Esophagus squamous epithelium (tissue), 5 donors: ENCODE measurements around the gene ASAP2. TPM values are rescaled to one million over a fixed set of nuclear protein-coding genes. Genes with fewer than 3 reads are reported as not detected.

Experiments
- DNase-seq: peaks from one replicate; lab custom pipeline; 2025; lab: John Stamatoyannopoulos, UW
- H3K27ac ChIP-seq, 4 donors: fragments of 200-600 bp; sonication (generic); one replicate each; pipeline ENCODE4 v1.5.1; 2016 to 2019; ENCODE audit warnings: mild to moderate bottlenecking in 1 of 4
- H3K27me3 ChIP-seq, 4 donors: fragments of 200-600 bp; sonication (generic); 1 replicate in 3 of 4; 2 replicates in 1 of 4; pipeline versions ENCODE4 v1.5.1 to v1.6.0; 2017 to 2021; ENCODE audit warnings: antibody characterized with exemption in 1 of 4
- H3K36me3 ChIP-seq, 3 donors: fragments of 200-600 bp; sonication (generic); one replicate each; pipeline ENCODE4 v1.5.1; 2016 to 2019
- H3K4me1 ChIP-seq, 3 donors: fragments of 200-600 bp; sonication (generic); one replicate each; pipeline ENCODE4 v1.5.1; 2017 to 2019
- H3K4me3 ChIP-seq, 4 donors: fragments of 200-600 bp; sonication (generic); 1 replicate in 3 of 4; 2 replicates in 1 of 4; pipeline ENCODE4 v1.5.1; 2016 to 2019; ENCODE audit warnings: mild to moderate bottlenecking in 2 of 4, moderate library complexity in 1 of 4
- H3K9me3 ChIP-seq, 3 donors: fragments of 200-600 bp; sonication (generic); one replicate each; pipeline ENCODE4 v1.5.1; 2016 to 2019
- CTCF ChIP-seq, 6 experiments: fragments of 450-650 bp in 4 of 6; fragments of 200-600 bp in 2 of 6; sonication (generic) in 2 of 6; IDR thresholded peaks; one replicate each; pipeline ENCODE4 v1.5.1; 2016 to 2019; ENCODE audit warnings: antibody characterized with exemption in 6 of 6, mild to moderate bottlenecking in 4 of 6, moderate library complexity in 4 of 6
- POLR2A ChIP-seq, 4 donors: fragments of 450-650 bp; IDR thresholded peaks; one replicate each; pipeline ENCODE4 v1.6.1; 2017; ENCODE audit warnings: antibody characterized with exemption in 4 of 4, mild to moderate bottlenecking in 4 of 4, moderate library complexity in 3 of 4
- WGBS, 2 donors: methylation state at CpG; one replicate each; pipeline ENCODE4 v1.1.5; 2018; 5-methylcytosine and 5-hydroxymethylcytosine counted together
- intact Hi-C: fragments of 100-400 bp; cut with DNase I; formaldehyde crosslinking; loops from one replicate; pipeline ENCODE4 v1.15.0; 2022
- total RNA-seq, 4 donors: library from RNA; depleted of rRNA; stranded (reverse); fragments of >200 nt; gene quantifications; one replicate each; pipeline ENCODE4 v1.1.0, GENCODE V29; 2016
- donor health status: DM: yes; HTN: yes; CAD: no.

Gene ASAP2
- total RNA-seq, 4 donors from 2014 or later = 3.3 to 15.3 (median 6.9) TPM

- TF ChIP-seq POLR2A (IDR thresholded peaks at IDR 0.05) (no peak), CTCF (IDR thresholded peaks at IDR 0.05) (no peak)
- no peaks in the 10 kb centered on the region for H3K27me3 ChIP-seq
- intact Hi-C loops = no loop called here
- H3K27ac ChIP-seq = no peak overlapping the region
- no peak overlapping the region for H3K4me3 ChIP-seq
- no peaks in the 10 kb centered on the region for H3K9me3 ChIP-seq
- 68 to 71% methylated on average over 7 of the region's 7 CpGs for WGBS, 2 donors
- peaks cover 26 to 99% (median 68%) of the 10 kb centered on the region in 3 donors for H3K4me1 ChIP-seq
- no peaks in the 10 kb centered on the region for H3K36me3 ChIP-seq
- DNase-seq = no peak
These were observed 26.3 kb downstream of the ASAP2 start for GRCh38 chr2:9232886-9233285.

- Histone ChIP-seq H3K9me3 (no peaks in the 10 kb centered on the region), H3K4me1 (peaks cover 26 to 99% (median 82%) of the 10 kb centered on the region in 3 donors), H3K36me3 (no peaks in the 10 kb centered on the region), H3K27ac (peak overlapping the region; percentile 53 to 80 (median 75)), H3K4me3 (no peak overlapping the region), H3K27me3 (no peaks in the 10 kb centered on the region)
- intact Hi-C loops = no loop called here
- 48 to 50% methylated on average over 7 to 9 of the region's 9 CpGs for WGBS, 2 donors
- TF ChIP-seq POLR2A (IDR thresholded peaks at IDR 0.05) (no peak), CTCF (IDR thresholded peaks at IDR 0.05) (no peak)
- no peak for DNase-seq
These were observed 28.1 kb downstream of the ASAP2 start for GRCh38 chr2:9234680-9235146.

- 54 to 75% methylated on average over 13 of the region's 16 CpGs for WGBS, 2 donors
- Histone ChIP-seq H3K4me1 (peaks cover 26 to 95% (median 77%) of the 10 kb centered on the region in 3 donors), H3K9me3 (no peaks in the 10 kb centered on the region), H3K36me3 (no peaks in the 10 kb centered on the region), H3K27me3 (no peaks in the 10 kb centered on the region), H3K27ac (peak overlapping the region; percentile 53 to 80 (median 75)), H3K4me3 (no peak overlapping the region)
- no peak for DNase-seq
- intact Hi-C loops = no loop called here
- TF ChIP-seq CTCF (IDR thresholded peaks at IDR 0.05) (no peak), POLR2A (IDR thresholded peaks at IDR 0.05) (no peak)
These were observed 28.8 kb downstream of the ASAP2 start for GRCh38 chr2:9235147-9236044.

GRCh38 chr2:9236045-9236344, 29.4 kb downstream of the ASAP2 start:
- Histone ChIP-seq H3K9me3 (no peaks in the 10 kb centered on the region), H3K36me3 (no peaks in the 10 kb centered on the region), H3K4me3 (no peak overlapping the region), H3K27ac (peak overlapping the region in 3 of 4 donors; percentile 73 to 80 (median 77)), H3K27me3 (no peaks in the 10 kb centered on the region), H3K4me1 (peaks cover 22 to 95% (median 76%) of the 10 kb centered on the region in 3 donors)
- TF ChIP-seq CTCF (IDR thresholded peaks at IDR 0.05) = no peak
- TF ChIP-seq POLR2A (IDR thresholded peaks at IDR 0.05) = no peak
- intact Hi-C loops = no loop called here
- 90 to 92% methylated on average over 7 of the region's 7 CpGs for WGBS, 2 donors
- no peak for DNase-seq

- peaks cover 13 to 95% (median 69%) of the 10 kb centered on the region in 3 donors for H3K4me1 ChIP-seq
- no peaks in the 10 kb centered on the region for H3K9me3 ChIP-seq
- H3K36me3 ChIP-seq = no peaks in the 10 kb centered on the region
- no peak for DNase-seq
- no peak overlapping the region for H3K4me3 ChIP-seq
- intact Hi-C loops = no loop called here
- TF ChIP-seq CTCF (IDR thresholded peaks at IDR 0.05) = no peak
- TF ChIP-seq POLR2A (IDR thresholded peaks at IDR 0.05) = no peak
- no peaks in the 10 kb centered on the region for H3K27me3 ChIP-seq
- 35 to 59% methylated on average over 2 to 6 of the region's 6 CpGs for WGBS, 2 donors
- peak overlapping the region in 3 of 4 donors; percentile 47 to 63 (median 62) for H3K27ac ChIP-seq
These were observed 30.3 kb downstream of the ASAP2 start for GRCh38 chr2:9236867-9237266.
